ENCODE results near the gene PHLDB2.

PHLDB2 gene

GRCh38 chr3:112001526-112001925 lies 142.5 kb downstream of the PHLDB2 start:
- no peak for DNase-seq

- peak; percentile 57 for DNase-seq
These were observed 143.3 kb downstream of the PHLDB2 start for GRCh38 chr3:112002096-112002971.

GRCh38 chr3:112003321-112004080 lies 144.4 kb downstream of the PHLDB2 start:
- no peak for DNase-seq

GRCh38 chr3:112004187-112004586 lies 145.1 kb downstream of the PHLDB2 start:
- no peak for DNase-seq

GRCh38 chr3:112004669-112005068 lies 145.6 kb downstream of the PHLDB2 start:
- DNase-seq, result no peak

- peak; percentile 55 for DNase-seq
These were observed 146.1 kb downstream of the PHLDB2 start for GRCh38 chr3:112005091-112005672.

GRCh38 chr3:112007633-112008032 lies 148.6 kb downstream of the PHLDB2 start:
- peak; percentile 87 for DNase-seq

GRCh38 chr3:112009670-112010069 lies 150.6 kb downstream of the PHLDB2 start:
- no peak for DNase-seq

- DNase-seq, result no peak
These were observed 151.6 kb downstream of the PHLDB2 start for GRCh38 chr3:112010636-112011035.

GRCh38 chr3:112011376-112011940 lies 152.4 kb downstream of the PHLDB2 start:
- no peak for DNase-seq

GRCh38 chr3:112012205-112012992 lies 153.3 kb downstream of the PHLDB2 start:
- DNase-seq, result peak; percentile 28

- DNase-seq, result peak; percentile 70
These were observed 154.2 kb downstream of the PHLDB2 start for GRCh38 chr3:112013058-112013783.

GRCh38 chr3:112013784-112014143 lies 154.7 kb downstream of the PHLDB2 start:
- DNase-seq, result no peak

- DNase-seq, result no peak
These were observed 158.0 kb downstream of the PHLDB2 start for GRCh38 chr3:112017091-112017490.

GRCh38 chr3:112018712-112019111 lies 159.6 kb downstream of the PHLDB2 start:
- no peak for DNase-seq

- no peak for DNase-seq
These were observed 160.7 kb downstream of the PHLDB2 start for GRCh38 chr3:112019716-112020115.

- no peak for DNase-seq
These were observed 161.6 kb downstream of the PHLDB2 start for GRCh38 chr3:112020674-112021085.

All from fibroblast of skin of right quadriceps (primary cell).